ENCODE measurements around the gene EPN1.
A peak's percentile ranks its signal among the peaks of the same experiment; 100 is the strongest.

DNA sequence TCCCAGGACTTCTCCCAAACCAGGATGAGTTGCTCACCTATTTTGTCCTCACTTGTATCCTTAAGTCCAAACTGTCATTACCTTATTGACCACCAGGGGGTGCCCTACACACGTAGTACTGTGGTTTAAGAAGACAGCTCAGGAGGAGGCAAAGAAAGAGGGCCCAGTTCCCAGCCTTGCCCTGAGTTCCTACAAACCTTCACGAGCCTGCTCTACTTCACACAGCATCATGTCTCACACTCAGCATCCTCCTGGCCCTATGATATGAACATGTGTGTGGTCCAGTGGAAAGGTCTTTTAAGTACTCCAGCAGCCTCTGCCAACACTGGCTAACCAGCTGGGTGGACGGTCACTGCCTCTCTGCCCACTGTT, 42.6 kb upstream of the EPN1 start:
- no peak for TF ChIP-seq POLR2A (IDR thresholded peaks at IDR 0.05)
- TF ChIP-seq, protein P1, sequence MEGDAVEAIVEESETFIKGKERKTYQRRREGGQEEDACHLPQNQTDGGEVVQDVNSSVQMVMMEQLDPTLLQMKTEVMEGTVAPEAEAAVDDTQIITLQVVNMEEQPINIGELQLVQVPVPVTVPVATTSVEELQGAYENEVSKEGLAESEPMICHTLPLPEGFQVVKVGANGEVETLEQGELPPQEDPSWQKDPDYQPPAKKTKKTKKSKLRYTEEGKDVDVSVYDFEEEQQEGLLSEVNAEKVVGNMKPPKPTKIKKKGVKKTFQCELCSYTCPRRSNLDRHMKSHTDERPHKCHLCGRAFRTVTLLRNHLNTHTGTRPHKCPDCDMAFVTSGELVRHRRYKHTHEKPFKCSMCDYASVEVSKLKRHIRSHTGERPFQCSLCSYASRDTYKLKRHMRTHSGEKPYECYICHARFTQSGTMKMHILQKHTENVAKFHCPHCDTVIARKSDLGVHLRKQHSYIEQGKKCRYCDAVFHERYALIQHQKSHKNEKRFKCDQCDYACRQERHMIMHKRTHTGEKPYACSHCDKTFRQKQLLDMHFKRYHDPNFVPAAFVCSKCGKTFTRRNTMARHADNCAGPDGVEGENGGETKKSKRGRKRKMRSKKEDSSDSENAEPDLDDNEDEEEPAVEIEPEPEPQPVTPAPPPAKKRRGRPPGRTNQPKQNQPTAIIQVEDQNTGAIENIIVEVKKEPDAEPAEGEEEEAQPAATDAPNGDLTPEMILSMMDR (IDR thresholded peaks at IDR 0.05 in 4 of 5, conservative IDR thresholded peaks at IDR 0.05 in 1 of 5): peak; percentile 86 to 95 (median 91)

Measured in gastrocnemius medialis (tissue), 4 donors.